GM23338 (cell line): ENCODE measurements around the gene LCN6. TPM values are rescaled to one million over a fixed set of nuclear protein-coding genes. Genes with fewer than 3 reads are reported as not detected.

ENCODE experiments used
- ATAC-seq: fragments of 200-7000 bp; cut with Tn5 transposase; 3 replicates; pipeline ENCODE4 v1.9.1; 2020
- DNase-seq: peaks from one replicate; pipeline ENCODE4 v3.0.0-alpha.2; 2015; ENCODE audit warnings: low spot score
- H2AFZ ChIP-seq: fragments of 200-600 bp; sonication (generic); 2 replicates; pipeline ENCODE4 v1.8.0; 2016; ENCODE audit warnings: antibody characterized with exemption, mild to moderate bottlenecking, moderate library complexity
- H3F3A ChIP-seq: fragments of 200-600 bp; sonication (generic); replicated peaks from 2 replicates; pipeline ENCODE4 v1.8.0; 2017; ENCODE audit warnings: antibody characterized with exemption, mixed run types, low read depth
- H3K27ac ChIP-seq: fragments of 200-600 bp; sonication (generic); 2 replicates; pipeline ENCODE4 v1.6.1; 2016; ENCODE audit warnings: low read depth
- H3K27me3 ChIP-seq: fragments of 200-600 bp; sonication (generic); 2 replicates; pipeline ENCODE4 v1.8.0; 2016; ENCODE audit warnings: mild to moderate bottlenecking, mixed run types, moderate library complexity; ENCODE audit not compliant: insufficient read depth
- H3K36me3 ChIP-seq: fragments of 200-600 bp; sonication (generic); 2 replicates; pipeline ENCODE4 v1.8.0; 2016; ENCODE audit warnings: mild to moderate bottlenecking; ENCODE audit not compliant: insufficient read depth
- H3K4me1 ChIP-seq: fragments of 200-600 bp; sonication (generic); 2 replicates; pipeline ENCODE4 v1.8.0; 2016; ENCODE audit warnings: mild to moderate bottlenecking, moderate library complexity; ENCODE audit not compliant: insufficient read depth
- H3K4me2 ChIP-seq: fragments of 200-600 bp; sonication (generic); 2 replicates; pipeline ENCODE4 v1.7.1; 2017; ENCODE audit warnings: mixed run types
- H3K4me3 ChIP-seq: fragments of 200-600 bp; sonication (generic); 2 replicates; pipeline ENCODE4 v1.6.1; 2016; ENCODE audit warnings: mixed run types
- H3K79me2 ChIP-seq: fragments of 200-600 bp; sonication (generic); replicated peaks from 2 replicates; pipeline ENCODE4 v1.8.0; 2017; ENCODE audit warnings: mild to moderate bottlenecking; ENCODE audit not compliant: insufficient read depth
- H3K9me2 ChIP-seq: fragments of 200-600 bp; sonication (generic); 2 replicates; pipeline ENCODE4 v1.8.0; 2017; ENCODE audit not compliant: insufficient read depth
- H4K20me1 ChIP-seq: fragments of 200-600 bp; sonication (generic); replicated peaks from 2 replicates; pipeline ENCODE4 v1.8.0; 2017; ENCODE audit warnings: mild to moderate bottlenecking; ENCODE audit not compliant: insufficient read depth
- H3K27ac Mint-ChIP-seq: 2 replicates; pipeline ENCODE4 v1.8.0; 2020; ENCODE audit warnings: inconsistent platforms, mild to moderate bottlenecking, moderate library complexity, mixed read lengths
- H3K27me3 Mint-ChIP-seq: 3 replicates; pipeline ENCODE4 v1.8.0; 2022; ENCODE audit warnings: low read depth, mild to moderate bottlenecking, moderate library complexity, mixed read lengths, inconsistent platforms; ENCODE audit not compliant: insufficient read depth, poor library complexity
- H3K36me3 Mint-ChIP-seq: 3 replicates; pipeline ENCODE4 v1.8.0; 2021; ENCODE audit warnings: low read depth, mild to moderate bottlenecking, inconsistent platforms, moderate library complexity, mixed read lengths
- H3K4me1 Mint-ChIP-seq: 3 replicates; pipeline ENCODE4 v1.8.0; 2020; ENCODE audit warnings: mild to moderate bottlenecking, inconsistent platforms, mixed read lengths
- H3K4me3 Mint-ChIP-seq: 3 replicates; pipeline ENCODE4 v1.8.0; 2021; ENCODE audit warnings: moderate library complexity, mild to moderate bottlenecking, inconsistent platforms, mixed read lengths
- H3K9me3 Mint-ChIP-seq: 3 replicates; pipeline ENCODE4 v1.8.0; 2020; ENCODE audit warnings: moderate library complexity, mild to moderate bottlenecking, inconsistent platforms, mixed read lengths
- EZH2phosphoT487 ChIP-seq: fragments of 200-600 bp; sonication (generic); IDR thresholded peaks from one replicate; pipeline ENCODE4 v1.8.1; 2018; ENCODE audit warnings: antibody characterized with exemption; ENCODE audit not compliant: unreplicated experiment
- POLR2AphosphoS5 ChIP-seq: IDR thresholded peaks from 2 replicates; pipeline ENCODE4 v1.6.1; 2016; ENCODE audit warnings: antibody characterized with exemption, low read depth
- STAT1 ChIP-seq: IDR thresholded peaks from one replicate; pipeline ENCODE4 v1.6.1; 2016; ENCODE audit warnings: antibody characterized with exemption; ENCODE audit not compliant: unreplicated experiment
- polyA plus RNA-seq: library from polyadenylated mRNA; unstranded; fragments of >200 nt; fragmentation: Nextera tagmentation; extraction: Ambion mirVana; gene quantifications from 2 replicates; pipeline ENCODE4 v1.2.1, GENCODE V29; 2016
- total RNA-seq: library from RNA; depleted of rRNA; stranded (reverse); fragments of >200 nt; shearing (Covaris generic); gene quantifications from 2 replicates; pipeline ENCODE4 v1.2.3, GENCODE V29; 2014
- TF ChIP-seq, protein P1 (sequence below), 2 experiments: fragments of 200-600 bp in 1 of 2; sonication (generic) in 1 of 2; conservative IDR thresholded peaks; 2 replicates each; pipeline versions ENCODE4 v1.5.1 to v1.6.1; 2016 to 2017; ENCODE audit warnings: antibody characterized with exemption in 2 of 2, low read depth in 2 of 2, mild to moderate bottlenecking in 2 of 2, moderate library complexity in 1 of 2
- TF ChIP-seq, protein P2 (sequence below): IDR thresholded peaks from one replicate; pipeline ENCODE4 v1.6.1; 2018; ENCODE audit warnings: antibody characterized with exemption; ENCODE audit not compliant: unreplicated experiment
- TF ChIP-seq, protein P3 (sequence below): IDR thresholded peaks from 2 replicates; pipeline ENCODE4 v1.6.1; 2016; ENCODE audit warnings: antibody characterized with exemption

Gene LCN6
- total and polyA plus RNA-seq, 2 experiments from 2014 or later = not detected

DNA sequence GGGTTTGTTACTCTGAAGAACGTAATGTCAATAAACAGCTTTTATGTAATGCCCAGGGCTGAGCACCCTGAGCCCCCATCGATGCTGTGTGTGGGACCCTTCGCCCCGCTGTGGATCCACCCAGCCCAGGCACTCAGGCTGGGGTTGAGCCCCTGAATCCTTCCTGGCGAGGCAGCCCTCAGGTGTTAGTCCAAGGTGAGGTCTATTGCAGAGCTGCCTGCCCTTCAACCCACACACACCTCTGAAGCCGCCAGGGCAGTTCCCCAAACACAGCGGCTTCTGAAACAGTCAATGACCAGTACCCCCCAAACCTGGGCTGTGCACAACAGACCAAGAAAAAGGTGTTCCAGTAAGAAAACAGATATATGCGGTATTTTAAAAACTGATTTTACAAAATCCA lies 24.3 kb downstream of the LCN6 start (continued):
- TF ChIP-seq EZH2phosphoT487 = no peak
- no peak for TF ChIP-seq STAT1
- TF ChIP-seq POLR2AphosphoS5 = no peak
- TF ChIP-seq, protein P1, sequence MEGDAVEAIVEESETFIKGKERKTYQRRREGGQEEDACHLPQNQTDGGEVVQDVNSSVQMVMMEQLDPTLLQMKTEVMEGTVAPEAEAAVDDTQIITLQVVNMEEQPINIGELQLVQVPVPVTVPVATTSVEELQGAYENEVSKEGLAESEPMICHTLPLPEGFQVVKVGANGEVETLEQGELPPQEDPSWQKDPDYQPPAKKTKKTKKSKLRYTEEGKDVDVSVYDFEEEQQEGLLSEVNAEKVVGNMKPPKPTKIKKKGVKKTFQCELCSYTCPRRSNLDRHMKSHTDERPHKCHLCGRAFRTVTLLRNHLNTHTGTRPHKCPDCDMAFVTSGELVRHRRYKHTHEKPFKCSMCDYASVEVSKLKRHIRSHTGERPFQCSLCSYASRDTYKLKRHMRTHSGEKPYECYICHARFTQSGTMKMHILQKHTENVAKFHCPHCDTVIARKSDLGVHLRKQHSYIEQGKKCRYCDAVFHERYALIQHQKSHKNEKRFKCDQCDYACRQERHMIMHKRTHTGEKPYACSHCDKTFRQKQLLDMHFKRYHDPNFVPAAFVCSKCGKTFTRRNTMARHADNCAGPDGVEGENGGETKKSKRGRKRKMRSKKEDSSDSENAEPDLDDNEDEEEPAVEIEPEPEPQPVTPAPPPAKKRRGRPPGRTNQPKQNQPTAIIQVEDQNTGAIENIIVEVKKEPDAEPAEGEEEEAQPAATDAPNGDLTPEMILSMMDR (conservative IDR thresholded peaks at IDR 0.05; ENCODE audit: low read depth in 2 of 2) = no peak
- TF ChIP-seq, protein P2, sequence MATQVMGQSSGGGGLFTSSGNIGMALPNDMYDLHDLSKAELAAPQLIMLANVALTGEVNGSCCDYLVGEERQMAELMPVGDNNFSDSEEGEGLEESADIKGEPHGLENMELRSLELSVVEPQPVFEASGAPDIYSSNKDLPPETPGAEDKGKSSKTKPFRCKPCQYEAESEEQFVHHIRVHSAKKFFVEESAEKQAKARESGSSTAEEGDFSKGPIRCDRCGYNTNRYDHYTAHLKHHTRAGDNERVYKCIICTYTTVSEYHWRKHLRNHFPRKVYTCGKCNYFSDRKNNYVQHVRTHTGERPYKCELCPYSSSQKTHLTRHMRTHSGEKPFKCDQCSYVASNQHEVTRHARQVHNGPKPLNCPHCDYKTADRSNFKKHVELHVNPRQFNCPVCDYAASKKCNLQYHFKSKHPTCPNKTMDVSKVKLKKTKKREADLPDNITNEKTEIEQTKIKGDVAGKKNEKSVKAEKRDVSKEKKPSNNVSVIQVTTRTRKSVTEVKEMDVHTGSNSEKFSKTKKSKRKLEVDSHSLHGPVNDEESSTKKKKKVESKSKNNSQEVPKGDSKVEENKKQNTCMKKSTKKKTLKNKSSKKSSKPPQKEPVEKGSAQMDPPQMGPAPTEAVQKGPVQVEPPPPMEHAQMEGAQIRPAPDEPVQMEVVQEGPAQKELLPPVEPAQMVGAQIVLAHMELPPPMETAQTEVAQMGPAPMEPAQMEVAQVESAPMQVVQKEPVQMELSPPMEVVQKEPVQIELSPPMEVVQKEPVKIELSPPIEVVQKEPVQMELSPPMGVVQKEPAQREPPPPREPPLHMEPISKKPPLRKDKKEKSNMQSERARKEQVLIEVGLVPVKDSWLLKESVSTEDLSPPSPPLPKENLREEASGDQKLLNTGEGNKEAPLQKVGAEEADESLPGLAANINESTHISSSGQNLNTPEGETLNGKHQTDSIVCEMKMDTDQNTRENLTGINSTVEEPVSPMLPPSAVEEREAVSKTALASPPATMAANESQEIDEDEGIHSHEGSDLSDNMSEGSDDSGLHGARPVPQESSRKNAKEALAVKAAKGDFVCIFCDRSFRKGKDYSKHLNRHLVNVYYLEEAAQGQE = no peak
- TF ChIP-seq, protein P3, sequence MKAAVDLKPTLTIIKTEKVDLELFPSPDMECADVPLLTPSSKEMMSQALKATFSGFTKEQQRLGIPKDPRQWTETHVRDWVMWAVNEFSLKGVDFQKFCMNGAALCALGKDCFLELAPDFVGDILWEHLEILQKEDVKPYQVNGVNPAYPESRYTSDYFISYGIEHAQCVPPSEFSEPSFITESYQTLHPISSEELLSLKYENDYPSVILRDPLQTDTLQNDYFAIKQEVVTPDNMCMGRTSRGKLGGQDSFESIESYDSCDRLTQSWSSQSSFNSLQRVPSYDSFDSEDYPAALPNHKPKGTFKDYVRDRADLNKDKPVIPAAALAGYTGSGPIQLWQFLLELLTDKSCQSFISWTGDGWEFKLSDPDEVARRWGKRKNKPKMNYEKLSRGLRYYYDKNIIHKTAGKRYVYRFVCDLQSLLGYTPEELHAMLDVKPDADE = no peak

DNA sequence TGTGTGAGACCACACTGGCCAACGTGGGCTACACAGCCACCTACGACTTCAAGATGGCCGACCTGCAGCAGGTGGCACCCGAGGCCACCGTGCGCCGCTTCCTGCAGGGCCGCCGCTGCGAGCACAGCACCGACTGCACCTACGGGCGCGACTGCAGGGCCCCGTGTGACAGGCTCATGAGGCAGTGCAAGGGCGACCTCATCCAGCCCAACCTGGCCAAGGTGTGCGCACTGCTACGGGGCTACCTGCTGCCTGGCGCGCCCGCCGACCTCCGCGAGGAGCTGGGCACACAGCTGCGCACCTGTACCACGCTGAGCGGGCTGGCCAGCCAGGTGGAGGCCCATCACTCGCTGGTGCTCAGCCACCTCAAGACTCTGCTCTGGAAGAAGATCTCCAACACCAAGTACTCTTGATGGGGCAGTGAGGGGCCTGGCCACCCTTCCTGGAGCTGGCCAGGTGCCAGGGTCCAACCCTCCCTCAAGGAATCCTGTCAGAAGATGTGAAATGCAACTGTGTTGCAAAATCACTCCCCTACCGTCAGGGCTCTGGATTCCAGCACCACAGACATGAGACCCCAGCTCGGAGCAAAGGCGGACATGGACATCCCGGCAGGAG lies 24.9 kb downstream of the LCN6 start:
- H3K27ac Mint-ChIP-seq = no peak overlapping the region
- H3K27ac ChIP-seq = no peak overlapping the region; the same call in 1 of the 2 replicates
- peaks cover 21% of the 10 kb centered on the region for H3K4me1 Mint-ChIP-seq
- H3K36me3 ChIP-seq = peaks cover 22% of the 10 kb centered on the region
- TF ChIP-seq, protein P3 = no peak
- no peak; the same call in 1 of the 2 replicates for TF ChIP-seq POLR2AphosphoS5
- H3K4me3 ChIP-seq = no peak overlapping the region
- H3K4me1 ChIP-seq = peaks cover 9% of the 10 kb centered on the region; the same call in 1 of the 2 replicates
- peaks cover 50% of the 10 kb centered on the region for H3K36me3 Mint-ChIP-seq
- H3K4me3 Mint-ChIP-seq = no peak overlapping the region
- peaks cover 50% of the 10 kb centered on the region for H3F3A ChIP-seq
- no peak overlapping the region for H2AFZ ChIP-seq
- H3K9me2 ChIP-seq = no peaks in the 10 kb centered on the region
- H3K9me3 Mint-ChIP-seq = no peaks in the 10 kb centered on the region
- DNase-seq (no peak), ATAC-seq (no peak)
- peaks cover 31% of the 10 kb centered on the region for H4K20me1 ChIP-seq
- H3K79me2 ChIP-seq = peaks cover 26% of the 10 kb centered on the region
- peaks cover 34% of the 10 kb centered on the region for H3K27me3 Mint-ChIP-seq
- H3K27me3 ChIP-seq = peaks cover under 1% of the 10 kb centered on the region; the same call in 1 of the 2 replicates
- H3K4me2 ChIP-seq = no peak overlapping the region
